AML-193 (cell line): ENCODE data around the gene TXNRD1.
A peak's percentile ranks its signal among the peaks of the same experiment; 100 is the strongest.
"Not testable (repeated sequence)": the region's sequence is repeated elsewhere in the genome, so short reads cannot be mapped to it uniquely, and the experiment has no call there.

Experiments used
- DNase-seq, 2 experiments: peaks; one replicate each; lab custom pipeline; 2025; lab: John Stamatoyannopoulos, UW

TXNRD1 gene

GRCh38 chr12:104304261-104305009, 88.9 kb downstream of the TXNRD1 start:
- no peak for DNase-seq

GRCh38 chr12:104305349-104305748, 89.8 kb downstream of the TXNRD1 start:
- DNase-seq, result no peak

- no peak for DNase-seq
Observed at GRCh38 chr12:104306376-104306775, 90.8 kb downstream of the TXNRD1 start.

GRCh38 chr12:104306943-104307654, 91.5 kb downstream of the TXNRD1 start:
- DNase-seq, result no peak

GRCh38 chr12:104307655-104308000, 92.0 kb downstream of the TXNRD1 start:
- DNase-seq, result no peak

GRCh38 chr12:104309446-104309993, 93.9 kb downstream of the TXNRD1 start:
- no peak for DNase-seq

- DNase-seq, result no peak
Observed at GRCh38 chr12:104310751-104311633, 95.4 kb downstream of the TXNRD1 start.

GRCh38 chr12:104312202-104312601, 96.6 kb downstream of the TXNRD1 start:
- no peak for DNase-seq

GRCh38 chr12:104312654-104313053, 97.1 kb downstream of the TXNRD1 start:
- no peak for DNase-seq

GRCh38 chr12:104313568-104314241, 98.1 kb downstream of the TXNRD1 start:
- DNase-seq, result no peak

GRCh38 chr12:104314242-104314614, 98.6 kb downstream of the TXNRD1 start:
- DNase-seq, result peak in 1 of 2 experiments; percentile 8

- no peak for DNase-seq
Observed at GRCh38 chr12:104315326-104316224, 100.0 kb downstream of the TXNRD1 start.

GRCh38 chr12:104316936-104317335, 101.4 kb downstream of the TXNRD1 start:
- no peak for DNase-seq

- DNase-seq, result no peak
Observed at GRCh38 chr12:104317538-104318210, 102.1 kb downstream of the TXNRD1 start.

- DNase-seq, result no peak
Observed at GRCh38 chr12:104319028-104319427, 103.4 kb downstream of the TXNRD1 start.

GRCh38 chr12:104319918-104320626, 104.5 kb downstream of the TXNRD1 start:
- DNase-seq, result no peak

GRCh38 chr12:104320627-104321024, 105.0 kb downstream of the TXNRD1 start:
- no peak for DNase-seq

GRCh38 chr12:104321949-104322348, 106.4 kb downstream of the TXNRD1 start:
- DNase-seq, result no peak

GRCh38 chr12:104322533-104322932, 107.0 kb downstream of the TXNRD1 start:
- DNase-seq, result not testable (repeated sequence)
